Liver (tissue), 9 donors: ENCODE measurements around the gene MYOM3. TPM values are rescaled to one million over a fixed set of nuclear protein-coding genes. Genes with fewer than 3 reads are reported as not detected.

Source experiments
- DNase-seq: peaks from one replicate; pipeline ENCODE4 v3.0.0-alpha.2; 2017; ENCODE audit warnings: low spot score
- H3K27ac ChIP-seq, 2 donors: one replicate each; pipeline ENCODE4 v1.7.0; 2013; ENCODE audit warnings: inconsistent platforms in 2 of 2, low read length in 2 of 2, control low read depth in 1 of 2, low read depth in 1 of 2, mild to moderate bottlenecking in 1 of 2
- H3K27me3 ChIP-seq, 4 donors: one replicate each; pipeline versions ENCODE4 v1.6.1 to v1.7.0; 2013; ENCODE audit warnings: low read length in 3 of 4, inconsistent platforms in 1 of 4, mild to moderate bottlenecking in 1 of 4, moderate library complexity in 1 of 4; ENCODE audit not compliant: control insufficient read depth in 4 of 4, insufficient read depth in 4 of 4
- H3K36me3 ChIP-seq, 4 donors: one replicate each; pipeline versions ENCODE4 v1.6.1 to v1.7.0; 2013; ENCODE audit warnings: low read length in 3 of 4, mild to moderate bottlenecking in 3 of 4, low read depth in 1 of 4, moderate library complexity in 1 of 4; ENCODE audit not compliant: control insufficient read depth in 4 of 4, insufficient read depth in 3 of 4
- H3K4me1 ChIP-seq, 4 donors: one replicate each; pipeline versions ENCODE4 v1.6.1 to v1.7.0; 2013; ENCODE audit warnings: low read length in 3 of 4, mild to moderate bottlenecking in 3 of 4, moderate library complexity in 1 of 4; ENCODE audit not compliant: control insufficient read depth in 4 of 4, insufficient read depth in 4 of 4
- H3K4me3 ChIP-seq, 3 donors: one replicate each; pipeline versions ENCODE4 v1.6.1 to v1.7.0; 2013; ENCODE audit warnings: low read length in 3 of 3, control low read depth in 1 of 3, low read depth in 1 of 3, mild to moderate bottlenecking in 1 of 3
- H3K9ac ChIP-seq, 2 donors: one replicate each; pipeline ENCODE4 v1.7.0; 2013; ENCODE audit warnings: low read length in 2 of 2, mild to moderate bottlenecking in 2 of 2, moderate library complexity in 2 of 2, control low read depth in 1 of 2, low read depth in 1 of 2
- H3K9me3 ChIP-seq, 4 donors: one replicate each; pipeline versions ENCODE4 v1.6.1 to v1.7.0; 2013; ENCODE audit warnings: low read length in 3 of 4; ENCODE audit not compliant: control insufficient read depth in 4 of 4
- ATF3 ChIP-seq: IDR thresholded peaks from 2 replicates; pipeline ENCODE4 v1.6.1; 2016; ENCODE audit warnings: antibody characterized with exemption
- CTCF ChIP-seq: fragments of 150-350 bp; IDR thresholded peaks from 2 replicates; pipeline ENCODE4 v1.5.1; 2017; ENCODE audit warnings: improper control_type of control experiment, low read depth, low read length; ENCODE audit not compliant: missing input control
- EGR1 ChIP-seq, 2 donors: IDR thresholded peaks; 2 replicates each; pipeline ENCODE4 v1.6.1; 2016 to 2018; ENCODE audit warnings: antibody characterized with exemption in 2 of 2, low read depth in 2 of 2
- FOXA1 ChIP-seq: IDR thresholded peaks from 2 replicates; pipeline ENCODE4 v1.6.1; 2016; ENCODE audit warnings: antibody characterized with exemption
- FOXA2 ChIP-seq: IDR thresholded peaks from 2 replicates; pipeline ENCODE4 v1.6.1; 2016; ENCODE audit warnings: antibody characterized with exemption
- GABPA ChIP-seq, 2 donors: IDR thresholded peaks in 1 of 2; conservative IDR thresholded peaks in 1 of 2; 2 replicates each; pipeline ENCODE4 v1.6.1; 2016; ENCODE audit warnings: antibody characterized with exemption in 2 of 2, mild to moderate bottlenecking in 1 of 2, moderate library complexity in 1 of 2
- HNF4A ChIP-seq, 2 donors: conservative IDR thresholded peaks; 2 replicates each; pipeline ENCODE4 v1.6.1; 2016; ENCODE audit warnings: antibody characterized with exemption in 2 of 2, mild to moderate bottlenecking in 2 of 2
- HNF4G ChIP-seq: IDR thresholded peaks from 2 replicates; pipeline ENCODE4 v1.6.1; 2016; ENCODE audit warnings: antibody characterized with exemption
- JUND ChIP-seq, 2 donors: IDR thresholded peaks; 2 replicates each; pipeline ENCODE4 v1.6.1; 2016; ENCODE audit warnings: antibody characterized with exemption in 2 of 2
- MAX ChIP-seq: IDR thresholded peaks from 2 replicates; pipeline ENCODE4 v1.6.1; 2016; ENCODE audit warnings: antibody characterized with exemption
- NR2F2 ChIP-seq: IDR thresholded peaks from 2 replicates; pipeline ENCODE4 v1.6.1; 2016; ENCODE audit warnings: antibody characterized with exemption
- RAD21 ChIP-seq, 2 donors: IDR thresholded peaks; 2 replicates each; pipeline ENCODE4 v1.6.1; 2016; ENCODE audit warnings: antibody characterized with exemption in 2 of 2, mild to moderate bottlenecking in 2 of 2
- REST ChIP-seq: IDR thresholded peaks from 2 replicates; pipeline ENCODE4 v1.6.1; 2016; ENCODE audit warnings: antibody characterized with exemption, mild to moderate bottlenecking
- RXRA ChIP-seq, 2 donors: IDR thresholded peaks; 2 replicates each; pipeline ENCODE4 v1.6.1; 2017 to 2018; ENCODE audit warnings: antibody characterized with exemption in 2 of 2, mild to moderate bottlenecking in 1 of 2
- SP1 ChIP-seq: IDR thresholded peaks from 2 replicates; pipeline ENCODE4 v1.6.1; 2018; ENCODE audit warnings: antibody characterized with exemption, mild to moderate bottlenecking
- TAF1 ChIP-seq: conservative IDR thresholded peaks from 2 replicates; pipeline ENCODE4 v1.6.1; 2016; ENCODE audit warnings: antibody characterized with exemption, mild to moderate bottlenecking
- YY1 ChIP-seq: IDR thresholded peaks from 2 replicates; pipeline ENCODE4 v1.6.1; 2016; ENCODE audit warnings: antibody characterized with exemption, mild to moderate bottlenecking
- WGBS: extraction: QIAGEN DNeasy Blood & Tissue Kit; methylation state at CpG from one replicate; pipeline ENCODE4 v1.1.7; 2013; 5-methylcytosine and 5-hydroxymethylcytosine counted together
- polyA plus RNA-seq, 2 donors: library from polyadenylated mRNA; stranded (reverse) in 1 of 2; unstranded in 1 of 2; fragments of 200-250 nt in 1 of 2; fragments of >200 nt in 1 of 2; fragmentation: Nextera tagmentation in 1 of 2; extraction: Ambion mirVana in 1 of 2; gene quantifications; one replicate each; pipeline versions ENCODE4 v1.2.1 to v1.2.3, GENCODE V29; 2013 to 2015
- total RNA-seq, 2 donors: library from RNA; depleted of rRNA; stranded (reverse); fragments of >200 nt; gene quantifications; one replicate each; pipeline ENCODE4 v1.2.3, GENCODE V29; 2014
- donor health status: healthy.
- donor health status: healthy.
- donor health status: healthy.
- donor health status: healthy.
- donor health status: healthy.

MYOM3 gene
- total and polyA plus RNA-seq, 4 donors = 0.01 to 0.17 (median 0.05) TPM; not detected in 1

- Histone ChIP-seq H3K9ac (no peak overlapping the region), H3K36me3 (no peaks in the 10 kb centered on the region), H3K4me1 (no peaks in the 10 kb centered on the region), H3K9me3 (no peaks in the 10 kb centered on the region), H3K4me3 (no peak overlapping the region), H3K27ac (no peak overlapping the region), H3K27me3 (no peaks in the 10 kb centered on the region)
- TF ChIP-seq HNF4G (no peak), NR2F2 (no peak)
- DNase-seq = no peak
- WGBS = 89% methylated on average over 1 of the region's 1 CpG
Observed at GRCh38 chr1:24109166-24109483, 2.8 kb downstream of the MYOM3 start.

- no peaks in the 10 kb centered on the region for H3K9me3 ChIP-seq
- TF ChIP-seq JUND (IDR thresholded peaks at IDR 0.05) (no peak), SP1 (no peak), EGR1 (IDR thresholded peaks at IDR 0.05; ENCODE audit: low read depth in 2 of 2) (no peak), HNF4A (conservative IDR thresholded peaks at IDR 0.05) (no peak), TAF1 (no peak), RXRA (IDR thresholded peaks at IDR 0.05) (no peak), HNF4G (no peak), RAD21 (IDR thresholded peaks at IDR 0.05) (no peak), ATF3 (no peak), MAX (no peak), YY1 (no peak), CTCF (no peak), GABPA (IDR thresholded peaks at IDR 0.05 in 1 of 2, conservative IDR thresholded peaks at IDR 0.05 in 1 of 2) (no peak), REST (no peak), FOXA2 (no peak), FOXA1 (no peak), NR2F2 (no peak)
- no peaks in the 10 kb centered on the region for H3K4me1 ChIP-seq
- H3K9ac ChIP-seq = no peak overlapping the region
- H3K27me3 ChIP-seq = no peaks in the 10 kb centered on the region
- no peaks in the 10 kb centered on the region for H3K36me3 ChIP-seq
- WGBS = 78% methylated on average over 22 of the region's 22 CpGs
- H3K27ac ChIP-seq = no peak overlapping the region
- no peak for DNase-seq
- H3K4me3 ChIP-seq = no peak overlapping the region
Observed at GRCh38 chr1:24108334-24109165, 3.4 kb downstream of the MYOM3 start.
